NCI-H2107 (cell line): ENCODE measurements around the gene C1QTNF9B.
"Not testable (repeated sequence)": the region's sequence is repeated elsewhere in the genome, so short reads cannot be mapped to it uniquely, and the experiment has no call there.

Experiments
- DNase-seq: peaks from one replicate; lab custom pipeline; 2025; lab: John Stamatoyannopoulos, UW

Gene C1QTNF9B

DNA sequence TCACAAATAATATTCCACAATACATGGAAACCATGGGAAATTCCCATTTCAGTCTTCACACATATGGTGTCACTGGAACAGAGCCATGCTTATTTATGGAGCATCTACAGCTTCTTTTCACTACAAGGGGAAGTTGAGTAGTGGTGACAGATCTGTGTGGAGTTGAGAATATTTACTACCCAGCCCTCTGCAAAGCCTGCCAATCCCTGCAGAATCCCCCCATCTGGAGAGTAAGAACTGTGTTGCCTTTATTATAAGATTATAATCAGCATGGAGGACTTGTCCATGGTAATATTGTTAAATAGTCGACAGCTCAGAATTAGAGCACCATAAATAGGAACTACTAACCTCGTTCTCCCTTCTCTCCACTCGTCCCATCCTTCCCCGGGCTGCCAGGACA lies 3.5 kb downstream of the C1QTNF9B start:
- not testable (repeated sequence) for DNase-seq

DNA sequence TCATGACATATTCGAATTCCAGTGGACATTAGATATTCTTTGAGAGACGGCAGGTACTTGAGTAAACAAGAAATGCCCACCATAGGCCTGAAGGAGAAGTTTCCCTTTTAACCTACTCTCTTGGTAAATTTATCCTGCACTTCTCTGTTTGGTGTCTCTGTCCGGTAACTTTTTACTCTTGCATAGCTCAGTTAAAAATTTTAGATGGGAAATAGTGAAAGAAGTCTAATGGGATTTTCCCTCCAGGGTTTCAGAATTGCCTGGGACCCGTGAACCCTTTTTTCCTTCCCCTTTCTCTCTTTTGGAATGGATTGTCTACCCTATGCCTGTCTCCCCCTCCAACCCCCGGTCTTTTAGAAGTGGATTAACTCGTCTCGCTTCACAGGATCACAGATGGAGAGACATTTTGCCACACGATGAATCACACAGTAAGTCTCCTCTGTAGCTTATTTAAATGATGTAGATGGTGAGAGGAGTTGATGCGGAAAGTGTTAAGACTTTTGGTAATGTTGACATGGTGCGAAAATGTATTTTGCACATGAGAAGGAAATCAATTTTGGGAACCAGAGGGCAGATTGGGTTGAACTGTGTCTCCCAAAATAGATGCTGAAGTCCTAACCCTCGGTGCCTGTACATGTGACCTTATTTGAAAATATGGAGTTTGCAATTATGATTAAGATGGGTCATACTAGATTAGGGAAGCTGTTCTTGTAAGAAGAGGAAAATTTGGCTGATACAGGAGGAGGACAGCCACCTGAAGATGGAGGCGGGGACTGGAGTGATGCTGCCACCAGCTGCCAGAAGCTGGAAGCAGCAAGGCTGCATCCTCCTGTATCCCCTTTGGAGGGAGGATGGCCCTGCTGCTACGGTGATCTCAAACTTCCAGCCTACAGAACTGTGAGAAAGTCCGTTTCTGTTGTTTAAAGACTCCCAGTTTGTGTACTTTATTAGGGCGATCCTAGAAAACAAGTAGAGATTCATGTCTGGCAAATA lies 7.4 kb downstream of the C1QTNF9B start:
- no peak for DNase-seq

DNA sequence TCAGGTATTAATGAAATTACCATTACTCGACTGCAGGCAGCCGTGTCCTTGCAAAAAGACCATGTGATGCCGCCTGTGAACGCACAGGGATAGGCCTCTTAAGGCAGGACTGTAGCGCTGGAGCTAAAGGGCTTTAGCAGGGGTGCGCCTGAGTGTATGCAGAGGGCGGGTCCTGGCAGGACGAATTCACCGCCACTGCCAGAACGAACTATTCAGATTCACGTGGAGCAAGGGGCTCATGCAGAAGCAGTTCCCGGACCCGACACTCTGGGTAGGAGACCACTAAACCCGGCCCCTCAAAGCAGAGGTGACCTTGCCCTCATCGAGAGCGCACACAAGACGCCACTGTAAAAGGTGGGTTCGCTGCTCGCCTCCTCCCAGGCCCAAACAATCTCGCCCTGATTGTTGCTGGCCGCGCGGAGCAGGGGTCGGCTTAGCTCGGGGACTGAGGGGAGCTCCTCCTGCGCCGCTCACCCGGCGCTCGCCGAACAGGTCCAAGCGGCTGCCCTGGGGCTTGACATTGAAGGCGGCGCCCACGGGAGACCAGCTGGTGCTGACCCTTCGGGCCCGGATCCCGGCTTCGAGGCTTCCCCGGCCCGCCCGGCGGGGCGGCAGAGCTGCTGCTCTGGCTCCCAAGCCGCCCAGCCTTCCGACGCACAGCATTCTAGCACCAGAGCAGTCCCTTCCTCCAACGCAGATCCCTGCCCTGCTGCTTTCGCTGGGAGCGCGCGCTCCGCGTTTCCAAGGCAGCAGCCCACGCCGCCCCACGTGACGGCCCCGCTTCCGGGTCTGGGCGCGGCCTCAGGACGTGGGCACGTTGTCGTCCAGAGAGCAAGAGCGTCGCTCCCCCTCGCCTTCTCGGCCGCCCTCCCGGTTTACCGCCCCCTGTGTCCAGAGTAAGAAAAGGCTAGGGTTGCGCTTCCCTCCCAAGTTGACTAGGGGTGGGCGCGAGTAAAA lies 8.4 kb downstream of the C1QTNF9B start, which contains the start of gene MIPEP:
Gene MIPEP, minus strand, starts transcription at position 743 of the 957 bp plus-strand sequence. Its CDS starts 80 bp downstream, at position 663.
- DNase-seq: peak; percentile 74

DNA sequence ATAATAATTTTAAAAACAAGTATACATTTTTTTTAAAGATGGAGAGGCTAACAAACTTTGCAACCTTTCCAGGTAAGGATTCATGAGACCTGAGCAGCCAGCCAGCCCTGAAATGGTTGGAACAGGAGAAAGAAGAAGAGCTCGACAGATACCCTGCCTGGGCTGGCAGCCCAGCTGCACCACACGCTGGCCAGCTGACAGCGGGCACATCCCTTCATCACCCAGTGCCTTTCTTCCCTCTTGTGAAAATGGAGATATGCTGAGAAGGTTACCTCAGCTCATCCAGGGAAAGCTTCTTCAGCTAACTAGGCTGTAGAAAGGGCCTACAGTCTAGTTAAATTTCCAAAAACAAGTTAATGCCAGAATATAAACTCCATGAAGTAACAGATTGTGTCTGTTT lies 12.9 kb downstream of the C1QTNF9B start:
- DNase-seq: not testable (repeated sequence)

DNA sequence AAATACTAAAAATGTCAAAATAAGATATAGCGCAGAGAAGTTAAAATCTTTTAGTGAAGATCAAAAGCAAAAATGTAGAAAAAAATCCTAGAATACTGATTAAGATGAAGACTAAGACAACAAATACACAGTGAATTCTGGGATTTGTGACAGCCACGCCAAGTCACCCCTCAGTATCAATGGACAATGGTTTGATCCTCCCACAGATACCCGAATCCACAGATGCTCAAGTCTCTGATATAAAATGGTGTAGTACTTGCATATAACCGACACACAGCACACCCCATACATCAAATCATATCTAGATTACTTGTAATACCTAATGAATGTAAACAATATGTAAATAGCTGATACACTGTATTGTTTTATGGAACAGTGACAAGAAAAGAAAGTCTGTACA lies 14.0 kb downstream of the C1QTNF9B start:
- no peak for DNase-seq

DNA sequence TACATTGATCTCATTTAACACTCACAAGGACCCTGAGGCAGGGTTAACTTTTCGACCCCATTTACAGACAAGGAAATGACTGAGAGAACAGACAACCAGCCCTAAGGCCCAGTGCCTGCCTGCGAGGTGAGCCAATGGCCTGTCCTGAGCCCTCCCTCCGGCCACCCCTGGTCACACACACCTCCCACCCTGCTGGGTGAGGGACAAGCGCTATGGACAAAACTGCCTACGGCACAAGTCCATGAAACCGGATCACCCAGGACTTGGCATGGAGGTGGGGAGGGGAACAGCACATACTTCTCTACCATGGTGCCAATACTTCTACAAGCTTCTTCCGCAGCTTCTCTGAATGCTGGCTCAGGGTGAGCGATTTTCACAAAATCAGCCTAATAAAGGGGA lies 15.9 kb downstream of the C1QTNF9B start:
- not testable (repeated sequence) for DNase-seq

DNA sequence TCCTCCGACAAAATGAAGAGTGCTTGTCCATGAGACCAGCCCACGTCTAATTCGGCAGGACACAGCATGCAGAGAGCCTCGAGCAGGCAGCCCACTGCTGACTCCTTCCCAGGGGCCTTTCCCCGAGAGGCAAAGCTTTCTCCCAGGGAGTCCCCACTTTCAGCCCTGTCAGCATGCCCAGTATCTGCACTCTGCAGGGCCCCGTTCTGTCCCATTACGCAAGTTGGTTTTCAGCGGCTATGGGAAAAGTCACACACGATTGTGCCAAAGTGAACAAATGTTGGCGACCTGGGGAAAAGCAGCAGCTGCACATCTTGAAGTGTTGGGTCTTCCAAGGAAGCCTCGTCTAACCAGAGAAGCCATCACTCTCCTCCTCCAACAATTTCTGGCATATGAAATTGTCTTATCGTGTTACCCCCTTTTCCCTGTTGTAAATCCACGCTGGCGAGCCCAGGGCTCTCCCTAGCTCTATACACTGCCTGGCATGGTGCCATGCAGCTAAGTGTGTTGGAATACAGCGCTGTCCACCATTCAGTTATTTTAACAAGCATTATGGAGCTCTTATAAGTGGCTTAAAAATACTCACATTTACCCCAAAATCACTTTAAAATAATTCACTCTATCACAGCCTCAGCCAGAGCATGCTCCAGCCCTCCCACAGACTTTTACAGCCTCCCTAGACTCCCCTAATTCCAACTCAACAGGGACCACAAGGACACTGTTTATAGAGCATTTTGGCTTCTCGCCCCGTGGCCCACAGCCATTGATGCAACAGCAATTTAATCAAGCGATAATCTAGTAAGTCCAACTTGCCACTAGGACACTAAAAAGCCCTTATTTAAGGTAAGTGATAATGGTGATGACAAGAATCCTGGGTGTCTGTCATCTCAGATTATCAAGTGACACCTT lies 16.6 kb downstream of the C1QTNF9B start:
- DNase-seq: not testable (repeated sequence)

DNA sequence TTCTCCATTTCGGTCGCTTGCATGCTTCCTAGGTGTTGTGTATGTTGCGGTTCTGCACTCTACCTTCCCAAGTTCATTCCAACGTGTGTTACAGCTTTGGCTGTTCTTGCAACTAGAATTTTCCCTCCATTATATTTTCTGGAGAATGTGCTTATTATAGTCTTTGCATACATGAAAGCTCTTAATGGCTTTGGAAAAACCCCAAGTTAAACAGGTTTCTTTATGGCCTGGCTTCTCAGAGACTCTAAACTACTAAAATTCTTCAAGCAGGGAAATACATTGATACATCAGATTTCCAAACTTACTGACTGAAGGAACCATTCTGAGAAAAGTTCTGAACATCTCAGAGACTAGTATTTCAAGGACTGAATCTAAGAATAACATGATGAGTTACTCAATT lies 20.0 kb downstream of the C1QTNF9B start:
- no peak for DNase-seq

DNA sequence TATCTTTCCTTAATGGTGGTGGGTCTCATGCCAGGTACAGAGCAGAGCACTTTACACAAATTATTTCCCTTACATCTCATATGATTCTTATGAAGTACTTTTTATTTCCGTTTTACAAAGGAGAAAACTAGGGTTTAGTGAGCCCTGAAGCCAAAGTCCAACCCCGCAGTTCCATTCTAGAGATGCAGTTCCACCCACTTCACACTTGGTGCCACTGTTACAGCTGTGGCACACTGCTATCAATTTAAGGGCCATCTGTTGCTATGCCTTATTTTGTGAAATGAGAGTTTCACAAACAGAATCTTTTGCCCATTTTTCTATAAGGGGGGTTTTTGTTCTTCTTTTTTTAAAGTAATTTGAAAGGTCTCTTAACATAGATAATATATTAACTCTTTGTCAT lies 21.0 kb downstream of the C1QTNF9B start:
- no peak for DNase-seq

DNA sequence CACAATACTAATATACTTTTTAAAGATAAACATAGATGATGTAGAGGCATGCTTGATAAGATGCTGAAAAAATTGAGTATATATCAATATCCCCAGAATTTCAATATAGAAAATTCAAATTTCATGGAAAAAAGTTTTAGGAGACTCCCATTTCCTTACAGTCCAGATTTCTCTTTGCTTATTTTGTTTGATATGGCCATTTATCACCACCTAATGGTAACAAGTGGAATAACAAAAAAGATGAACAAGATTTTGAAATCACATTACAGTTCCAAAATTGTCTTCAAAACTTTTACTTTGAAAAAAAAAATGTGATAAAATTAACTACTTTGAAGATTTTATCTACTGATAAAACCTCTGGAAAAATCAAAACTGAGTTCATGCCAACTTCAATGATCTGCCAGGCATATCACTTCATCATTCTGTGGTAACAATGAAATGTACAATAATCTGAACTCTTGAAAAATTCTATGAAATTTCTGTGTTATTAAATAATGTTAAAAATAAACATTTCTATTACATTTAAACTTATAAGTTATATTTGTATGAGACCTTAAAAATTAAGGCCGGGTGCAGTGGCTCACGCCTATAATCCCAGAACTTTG lies 25.6 kb downstream of the C1QTNF9B start:
- no peak for DNase-seq

DNA sequence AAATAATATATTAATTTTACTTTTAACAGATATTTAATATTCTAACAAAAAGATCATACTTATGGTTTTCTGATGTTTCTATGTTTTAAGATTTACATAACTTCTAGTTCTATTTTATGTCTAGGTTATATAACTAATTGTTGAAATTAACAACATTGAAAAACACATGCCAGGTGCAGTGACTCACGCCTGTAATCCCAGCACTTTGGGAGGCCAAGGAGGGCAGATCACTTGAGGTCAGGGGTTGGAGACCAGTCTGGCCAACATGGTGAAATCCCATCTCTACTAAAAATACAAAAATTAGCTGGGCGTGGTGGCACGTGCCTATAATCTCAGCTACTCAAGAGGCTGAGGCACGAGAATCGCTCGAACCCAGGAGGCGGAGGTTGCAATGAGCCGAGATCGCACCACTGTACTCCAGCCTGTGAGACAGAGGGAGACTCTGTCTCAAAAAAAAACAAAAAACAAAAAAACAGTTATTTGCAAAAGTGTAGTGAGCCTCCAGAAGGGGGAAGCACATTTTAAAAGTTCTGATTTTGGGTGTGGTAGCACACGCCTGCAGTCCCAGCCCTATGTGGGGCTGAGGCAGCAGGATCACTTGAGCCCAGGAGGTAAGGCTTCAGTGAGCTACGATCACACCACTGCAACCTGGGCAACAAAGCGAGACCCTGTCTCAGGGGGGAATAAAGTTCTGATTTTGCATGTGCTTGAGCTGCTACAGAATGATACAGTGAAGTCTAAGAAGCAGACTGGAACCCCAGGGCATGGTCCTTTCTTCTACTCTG lies 26.8 kb downstream of the C1QTNF9B start:
- no peak for DNase-seq

DNA sequence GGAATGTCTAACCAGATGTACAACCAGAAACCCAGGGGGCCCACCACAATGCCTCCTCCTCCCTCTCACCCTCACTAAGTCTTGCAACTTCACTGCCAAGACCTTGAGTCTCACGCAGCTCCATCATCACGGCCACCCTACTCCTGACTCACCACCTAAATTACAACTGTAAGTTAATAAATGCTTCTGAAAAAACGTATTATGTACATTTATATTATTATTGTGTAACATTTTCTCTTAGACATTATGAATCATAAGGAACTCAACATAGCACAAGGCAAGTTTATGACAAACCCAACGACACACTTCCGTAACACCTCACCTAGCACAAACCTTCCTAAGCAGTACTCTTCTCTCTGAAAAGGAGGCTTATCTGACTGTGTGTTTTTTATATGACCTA lies 28.8 kb downstream of the C1QTNF9B start:
- no peak for DNase-seq

DNA sequence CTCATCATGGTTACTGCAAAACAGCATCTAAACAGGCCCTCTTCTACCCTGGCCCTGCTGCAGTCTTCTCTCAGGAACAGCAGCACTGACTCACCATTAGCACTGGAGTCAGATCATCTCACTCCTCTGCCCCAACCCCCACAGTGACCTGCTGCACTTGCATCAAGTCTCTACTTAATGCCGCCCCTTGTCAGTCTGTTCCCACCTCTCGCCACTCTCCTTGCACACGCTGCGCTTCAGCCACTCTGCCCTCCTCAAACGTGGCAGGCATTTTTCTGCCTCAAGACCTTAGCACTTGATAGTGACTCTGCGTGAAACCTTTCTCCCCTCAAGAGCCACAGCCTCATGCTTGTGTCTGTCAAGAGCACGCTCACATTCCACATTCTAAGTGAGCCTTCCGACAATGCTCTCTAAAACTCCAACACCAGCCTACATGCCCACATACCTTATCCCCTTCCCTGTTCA lies 30.2 kb downstream of the C1QTNF9B start:
- no peak for DNase-seq

DNA sequence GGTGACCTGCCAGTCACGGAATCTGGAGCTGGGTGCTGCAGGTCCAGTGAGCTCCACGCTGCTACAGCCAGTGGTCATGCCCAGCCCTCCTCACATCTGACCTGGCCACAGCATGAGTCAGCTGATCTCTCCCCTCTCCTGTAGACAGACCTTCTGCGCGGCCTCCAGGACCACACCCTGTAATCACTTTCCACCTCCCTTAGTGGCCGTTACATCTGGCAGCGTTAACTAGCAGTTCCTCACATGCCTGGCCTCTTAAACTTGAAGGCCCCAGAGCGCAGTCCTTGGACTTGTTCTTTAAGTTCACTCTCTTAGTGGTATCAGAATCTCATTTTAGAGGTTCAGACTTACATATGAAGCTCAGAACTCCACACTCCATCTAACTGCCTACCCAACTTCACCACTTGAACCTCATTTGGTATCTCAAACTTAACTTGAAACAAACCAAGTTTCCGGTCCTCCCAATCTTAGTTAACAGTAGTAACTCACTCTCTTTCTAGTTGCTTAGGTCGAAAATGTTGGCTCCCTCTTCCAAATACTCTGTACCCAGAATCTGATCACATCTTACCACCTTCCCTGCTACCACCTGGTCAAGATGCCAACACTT lies 30.8 kb downstream of the C1QTNF9B start:
- no peak for DNase-seq

DNA sequence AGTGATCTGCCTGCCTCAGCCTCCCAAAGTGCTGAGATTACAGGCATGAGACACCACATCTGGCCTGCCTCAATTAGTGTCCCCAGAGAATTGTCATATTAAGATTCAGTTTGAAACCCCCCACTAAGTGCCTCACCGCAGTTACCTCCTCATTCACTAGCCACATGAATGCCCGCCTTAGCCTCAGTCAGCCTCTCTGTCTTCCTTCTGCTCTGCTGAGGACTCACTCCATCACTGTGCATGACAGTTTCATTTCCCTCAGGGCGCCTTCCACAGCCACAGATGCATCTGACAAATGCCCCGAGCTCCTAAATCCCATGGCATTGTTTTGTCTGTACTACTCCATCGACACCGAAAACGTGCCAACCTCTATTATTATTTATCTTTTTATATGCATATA lies 31.4 kb downstream of the C1QTNF9B start:
- DNase-seq: no peak

DNA sequence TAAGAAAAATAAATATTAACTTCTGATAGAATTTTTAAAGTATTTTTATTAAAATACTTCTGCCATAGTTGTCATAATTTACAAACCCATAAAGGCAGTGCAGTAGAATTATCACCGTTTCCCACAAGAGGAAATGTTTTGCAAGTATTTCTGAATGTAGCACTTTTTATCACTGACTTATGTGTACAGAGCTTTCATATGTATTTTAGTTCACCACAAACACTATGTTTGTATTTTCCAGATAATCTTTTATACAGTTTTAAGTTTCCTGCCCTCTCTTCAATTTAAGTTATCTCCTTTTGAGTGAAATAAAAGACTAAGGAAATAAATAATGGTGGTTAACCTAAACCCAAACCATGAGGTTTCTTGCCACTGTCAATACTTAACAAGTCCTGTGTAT lies 32.3 kb downstream of the C1QTNF9B start:
- no peak for DNase-seq

DNA sequence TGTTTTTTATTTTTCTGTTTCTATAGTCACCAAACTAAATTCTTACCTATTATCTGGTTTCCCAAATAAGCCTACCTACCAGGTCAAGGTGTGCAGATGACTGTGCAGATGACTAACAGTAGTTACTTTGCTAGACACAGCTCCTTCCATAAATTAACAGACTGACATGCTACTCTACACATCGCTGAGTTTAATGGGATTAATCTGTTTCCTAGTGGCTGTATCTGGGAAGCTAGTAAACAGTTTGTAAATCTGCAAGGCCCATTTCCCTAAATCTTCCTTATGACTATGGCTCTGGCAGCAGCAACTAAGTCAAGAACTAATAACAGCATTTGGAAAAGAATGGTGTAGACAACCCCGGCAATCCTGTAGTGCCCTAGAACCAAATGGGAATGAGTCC lies 36.0 kb downstream of the C1QTNF9B start:
- no peak for DNase-seq

DNA sequence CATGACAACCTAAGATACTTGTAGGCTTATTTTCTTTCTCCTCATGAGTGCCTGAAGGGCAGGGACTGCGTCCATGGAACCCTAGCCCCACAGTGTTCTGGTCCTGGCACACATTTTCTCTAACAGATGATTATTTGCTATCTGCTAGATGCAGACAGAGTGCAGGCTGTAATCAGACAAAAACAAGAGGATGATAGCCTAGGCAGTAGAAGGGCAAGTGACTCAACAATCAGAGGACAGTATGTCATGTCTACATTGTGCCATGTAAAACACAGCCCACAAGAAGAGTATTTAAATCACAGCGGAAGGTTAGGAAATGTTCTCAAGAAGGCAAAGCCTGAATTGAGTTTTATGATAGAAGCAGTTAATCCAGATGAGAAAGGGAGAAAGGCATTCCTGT lies 37.4 kb downstream of the C1QTNF9B start:
- no peak for DNase-seq

DNA sequence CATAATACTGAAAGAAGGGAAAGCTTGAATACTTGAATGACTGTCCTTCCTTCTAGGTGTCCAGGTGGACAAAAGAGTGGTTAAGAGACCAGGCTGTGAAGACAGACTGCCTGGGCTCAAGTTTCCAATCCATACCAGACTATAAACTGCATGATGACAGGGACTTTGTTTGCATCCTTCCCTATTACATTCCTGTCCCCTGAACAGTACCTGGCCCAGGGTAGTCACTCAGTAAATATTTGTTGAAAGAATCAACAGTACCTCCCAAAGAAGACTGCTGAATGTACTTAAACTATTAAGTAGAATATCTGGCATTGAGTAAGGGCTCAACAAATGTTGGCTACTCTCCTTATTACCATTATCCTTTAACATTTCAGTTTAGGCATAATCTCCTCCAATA lies 37.8 kb downstream of the C1QTNF9B start:
- no peak for DNase-seq

DNA sequence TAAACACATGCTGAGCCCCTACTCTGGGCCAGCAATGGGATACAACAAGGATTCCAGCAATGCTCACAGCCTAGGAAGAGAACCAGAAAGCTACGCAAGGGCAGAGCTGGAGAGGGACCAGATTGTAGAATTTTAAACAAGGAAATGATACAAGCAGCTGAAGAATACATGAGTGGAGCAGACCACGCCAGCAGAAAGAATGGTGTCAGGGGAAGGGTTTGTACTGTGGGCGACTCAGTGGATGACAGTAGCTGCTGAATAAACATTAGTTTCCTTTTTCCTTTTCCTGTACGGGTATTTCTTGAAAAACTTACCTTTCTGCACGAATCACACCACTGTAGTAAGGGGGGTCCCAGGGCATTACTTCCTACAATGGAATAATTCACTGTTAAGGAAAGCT lies 38.8 kb downstream of the C1QTNF9B start:
- DNase-seq: no peak
